ENCODE results near the gene SLC25A21. TPM values are rescaled to one million over a fixed set of nuclear protein-coding genes. Genes with fewer than 3 reads are reported as not detected.

Gene SLC25A21
- total RNA-seq, 1 experiment from 2014 or later = 7.1 TPM

DNA sequence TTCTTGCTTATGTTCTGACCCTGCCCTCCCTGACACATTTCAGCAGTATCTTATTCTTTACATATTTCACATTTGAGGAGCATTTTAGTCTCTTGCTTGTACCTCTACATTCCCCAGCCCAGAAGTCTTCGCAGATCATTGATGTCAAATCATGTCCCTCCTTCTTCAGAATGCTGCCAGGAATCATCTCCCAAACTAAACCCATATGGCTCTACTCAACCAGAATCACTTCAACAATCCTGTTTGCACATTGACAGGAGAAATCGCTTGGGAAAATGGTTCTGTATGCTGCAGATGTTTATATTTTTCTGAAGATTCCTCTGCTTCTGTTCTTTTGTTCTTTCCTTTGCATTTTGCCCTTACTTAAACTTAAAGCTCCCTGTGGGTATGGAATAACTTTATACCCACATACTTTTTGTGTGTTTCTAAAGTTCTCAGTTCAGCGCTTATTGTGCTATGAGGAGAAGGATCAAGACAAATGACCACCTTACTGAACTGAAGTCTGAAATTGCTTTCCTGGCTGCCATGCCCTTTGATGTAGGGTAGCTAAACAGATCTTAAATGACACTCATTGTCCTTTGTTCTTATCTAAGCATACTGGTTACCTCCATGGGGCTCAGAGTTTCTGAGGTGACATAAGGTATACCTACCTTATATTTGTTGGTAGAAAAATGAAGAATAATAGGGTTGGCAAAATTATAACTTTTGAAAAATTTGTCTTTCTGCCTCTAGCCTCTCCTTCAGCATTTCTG lies 134.6 kb downstream of the SLC25A21 start:
- Mint-ChIP-seq H3K27me3 (ENCODE audit: low read depth) (no peaks in the 10 kb centered on the region), H3K9me3 (no peaks in the 10 kb centered on the region), H3K4me1 (peaks cover 23 to 30% of the 10 kb centered on the region in 2 experiments), H3K27ac (peak overlapping the region; percentile 1 to 70 (median 4); a peak in 5 of 7 replicates), H3K36me3 (ENCODE audit: insufficient read depth in 1 of 3, low read depth in 3 of 3) (no peaks in the 10 kb centered on the region), H3K4me3 (no peak overlapping the region)
- Histone ChIP-seq H4K91ac (ENCODE audit: insufficient read length, low read depth, low read length) (no peak overlapping the region), H3K23me2 (ENCODE audit: insufficient read length, low read depth, low read length, poor library complexity, severe bottlenecking) (no peaks in the 10 kb centered on the region), H2BK20ac (ENCODE audit: low read depth, low read length, poor library complexity, severe bottlenecking) (no peak overlapping the region), H3K23ac (ENCODE audit: insufficient read length, low read depth, low read length) (no peak overlapping the region), H3K79me1 (ENCODE audit: insufficient read depth, low read depth, low read length, poor library complexity, severe bottlenecking) (no peaks in the 10 kb centered on the region), H3K4ac (ENCODE audit: low read depth, low read length) (no peak overlapping the region), H3K27ac (ENCODE audit: insufficient read length, low read depth, low read length) (no peak overlapping the region), H3T11ph (ENCODE audit: low read length) (no peak overlapping the region), H3K14ac (ENCODE audit: insufficient read depth, low read length) (no peak overlapping the region), H3K27me3 (ENCODE audit: insufficient read depth, low read length) (no peaks in the 10 kb centered on the region), H3K4me1 (ENCODE audit: insufficient read depth, low read length) (peaks cover 8% of the 10 kb centered on the region), H3K18ac (ENCODE audit: insufficient read length, low read depth, low read length) (no peak overlapping the region), H2BK120ac (ENCODE audit: low read depth, low read length, poor library complexity, severe bottlenecking) (no peak overlapping the region), H4K8ac (replicated peaks; ENCODE audit: insufficient read length, low read depth, low read length) (no peak overlapping the region), H3K4me2 (ENCODE audit: insufficient read depth, insufficient read length, low read length) (no peak overlapping the region), H2BK5ac (ENCODE audit: insufficient read length, low read length) (no peak overlapping the region), H4K5ac (ENCODE audit: insufficient read length, low read depth, low read length) (no peak overlapping the region), H2BK15ac (ENCODE audit: low read depth, low read length) (no peak overlapping the region), H3K9me3 (ENCODE audit: control insufficient read depth, low read depth, low read length) (no peaks in the 10 kb centered on the region), H3K56ac (ENCODE audit: insufficient read length, low read depth, low read length) (no peak overlapping the region), H2AFZ (ENCODE audit: low read length) (no peak overlapping the region), H3K9ac (ENCODE audit: extremely low read depth, insufficient read length, low read length) (no peak overlapping the region), H4K20me1 (ENCODE audit: control insufficient read depth, insufficient read depth, insufficient read length) (no peaks in the 10 kb centered on the region), H2AK5ac (ENCODE audit: insufficient read length, low read length) (no peak overlapping the region), H3K79me2 (ENCODE audit: insufficient read depth, low read length) (no peaks in the 10 kb centered on the region), H2BK12ac (ENCODE audit: insufficient read length, low read depth, low read length) (no peak overlapping the region)
- DNase-seq = no peak
- TF ChIP-seq, protein P1, sequence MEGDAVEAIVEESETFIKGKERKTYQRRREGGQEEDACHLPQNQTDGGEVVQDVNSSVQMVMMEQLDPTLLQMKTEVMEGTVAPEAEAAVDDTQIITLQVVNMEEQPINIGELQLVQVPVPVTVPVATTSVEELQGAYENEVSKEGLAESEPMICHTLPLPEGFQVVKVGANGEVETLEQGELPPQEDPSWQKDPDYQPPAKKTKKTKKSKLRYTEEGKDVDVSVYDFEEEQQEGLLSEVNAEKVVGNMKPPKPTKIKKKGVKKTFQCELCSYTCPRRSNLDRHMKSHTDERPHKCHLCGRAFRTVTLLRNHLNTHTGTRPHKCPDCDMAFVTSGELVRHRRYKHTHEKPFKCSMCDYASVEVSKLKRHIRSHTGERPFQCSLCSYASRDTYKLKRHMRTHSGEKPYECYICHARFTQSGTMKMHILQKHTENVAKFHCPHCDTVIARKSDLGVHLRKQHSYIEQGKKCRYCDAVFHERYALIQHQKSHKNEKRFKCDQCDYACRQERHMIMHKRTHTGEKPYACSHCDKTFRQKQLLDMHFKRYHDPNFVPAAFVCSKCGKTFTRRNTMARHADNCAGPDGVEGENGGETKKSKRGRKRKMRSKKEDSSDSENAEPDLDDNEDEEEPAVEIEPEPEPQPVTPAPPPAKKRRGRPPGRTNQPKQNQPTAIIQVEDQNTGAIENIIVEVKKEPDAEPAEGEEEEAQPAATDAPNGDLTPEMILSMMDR (conservative IDR thresholded peaks at IDR 0.05) = no peak
- WGBS (ENCODE audit: extremely low coverage, insufficient read length, low lambda C conversion rate) = no CpG with 5 or more reads among the region's 3 CpGs

Measured in H9 (cell line).